GM21786 (cell line): ENCODE results near the gene ABHD16B.
A peak's percentile ranks its signal among the peaks of the same experiment; 100 is the strongest.
"Not testable (repeated sequence)": the region's sequence is repeated elsewhere in the genome, so short reads cannot be mapped to it uniquely, and the experiment has no call there.

Experiments used
- ATAC-seq: cut with Tn5 transposase; IDR thresholded peaks from one replicate; pipeline ENCODE4 v1.9.1; 2021; ENCODE audit not compliant: unreplicated experiment

The ABHD16B gene

GRCh38 chr20:63834491-63834880, 26.8 kb upstream of the ABHD16B start:
- no peak for ATAC-seq

- ATAC-seq = no peak
These were observed 26.1 kb upstream of the ABHD16B start for GRCh38 chr20:63835021-63835858.

- no peak for ATAC-seq
These were observed 24.6 kb upstream of the ABHD16B start for GRCh38 chr20:63836458-63837344.

- ATAC-seq = no peak
These were observed 23.8 kb upstream of the ABHD16B start for GRCh38 chr20:63837479-63837878.

GRCh38 chr20:63839620-63840019, 21.7 kb upstream of the ABHD16B start:
- ATAC-seq = no peak

- ATAC-seq = no peak
These were observed 20.9 kb upstream of the ABHD16B start for GRCh38 chr20:63840405-63840828.

- ATAC-seq = no peak
These were observed 19.0 kb upstream of the ABHD16B start for GRCh38 chr20:63842258-63842657.

GRCh38 chr20:63843222-63843621, 18.1 kb upstream of the ABHD16B start:
- ATAC-seq = no peak

- ATAC-seq = no peak
These were observed 17.5 kb upstream of the ABHD16B start for GRCh38 chr20:63843778-63844177.

- no peak for ATAC-seq
These were observed 16.7 kb upstream of the ABHD16B start for GRCh38 chr20:63844511-63844991.

- no peak for ATAC-seq
These were observed 15.0 kb upstream of the ABHD16B start for GRCh38 chr20:63846128-63846771.

GRCh38 chr20:63846888-63847236, 14.4 kb upstream of the ABHD16B start:
- ATAC-seq = no peak

GRCh38 chr20:63847237-63848002, 13.9 kb upstream of the ABHD16B start:
- no peak for ATAC-seq

GRCh38 chr20:63848003-63848911, 13.0 kb upstream of the ABHD16B start:
- ATAC-seq = no peak

- ATAC-seq = peak; percentile 76
These were observed 10.4 kb upstream of the ABHD16B start for GRCh38 chr20:63850689-63851547.

- peak; percentile 7 for ATAC-seq
These were observed 9.8 kb upstream of the ABHD16B start for GRCh38 chr20:63851548-63851943.

- not testable (repeated sequence) for ATAC-seq
These were observed 7.6 kb upstream of the ABHD16B start for GRCh38 chr20:63853733-63854068.

- ATAC-seq = no peak
These were observed 7.1 kb upstream of the ABHD16B start for GRCh38 chr20:63854069-63854765.
